Renal pelvis (tissue), 4 donors: ENCODE results near the gene CNOT11. TPM values are rescaled to one million over a fixed set of nuclear protein-coding genes. Genes with fewer than 3 reads are reported as not detected.

Source experiments
- DNase-seq: peaks from one replicate; pipeline ENCODE4 v3.0.0-alpha.2; 2013
- polyA plus RNA-seq, 3 donors: library from polyadenylated mRNA; unstranded; fragments of 120-200 nt; gene quantifications; one replicate each; pipeline ENCODE4 v1.2.1, GENCODE V29; 2013; ENCODE audit not compliant: insufficient read length in 3 of 3

Gene CNOT11
- polyA plus RNA-seq, 3 donors, result 49.8 to 61.3 (median 60.1) TPM

DNA sequence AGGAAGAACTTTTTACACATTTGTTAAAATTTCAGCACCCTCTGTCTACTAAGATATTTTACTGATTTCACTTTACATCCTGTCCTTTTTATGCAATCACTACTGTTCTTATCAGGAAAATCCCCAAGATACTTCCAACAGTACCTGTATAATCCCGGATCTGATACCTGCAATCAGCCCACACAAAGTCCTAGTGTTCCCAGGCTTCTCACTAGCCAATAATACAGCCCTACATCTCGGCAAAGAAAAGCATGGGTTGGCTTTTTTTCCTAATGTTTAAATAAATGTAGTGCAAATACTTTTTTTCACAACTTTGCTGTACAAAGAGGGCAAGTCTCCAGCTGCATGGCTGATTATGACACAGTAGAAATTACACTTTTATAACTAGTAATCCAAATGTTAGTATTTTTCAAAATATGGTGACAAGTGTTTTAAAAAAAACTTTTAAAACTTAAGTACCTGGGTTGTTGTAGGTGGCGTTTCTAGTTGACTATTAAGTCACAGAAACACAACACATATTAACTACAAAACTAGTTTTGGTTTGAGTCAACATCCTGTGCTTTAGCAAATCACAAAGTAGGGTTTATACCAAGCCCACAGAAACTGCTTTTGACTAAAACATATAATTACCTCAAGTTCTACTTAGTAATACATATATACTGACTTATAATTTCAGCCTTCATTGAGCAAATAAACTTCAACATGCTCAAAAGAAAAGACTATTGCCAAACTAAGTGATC, 19.5 kb downstream of the CNOT11 start:
- DNase-seq, result no peak

DNA sequence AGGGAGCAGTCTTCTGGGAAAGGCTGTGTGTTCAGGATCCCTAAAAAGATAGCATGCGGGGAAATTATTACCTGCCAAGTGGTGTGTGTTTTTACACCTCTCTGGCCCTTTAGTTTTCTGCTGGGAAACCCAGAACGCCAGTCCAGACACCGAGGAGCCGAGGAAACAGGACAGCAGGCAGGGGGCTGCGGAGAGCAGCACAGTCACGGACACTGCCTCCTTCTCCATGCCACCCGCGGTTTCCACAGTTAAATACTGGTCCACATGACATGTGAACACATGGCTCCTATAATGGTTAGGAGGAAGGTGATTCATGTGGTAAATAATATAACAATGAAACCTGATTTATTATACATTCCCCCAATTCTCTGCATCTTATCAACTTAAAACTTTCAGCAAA, 20.4 kb downstream of the CNOT11 start:
- no peak for DNase-seq

GRCh38 chr2:101274142-101274541, 21.5 kb downstream of the CNOT11 start:
- DNase-seq, result no peak

DNA sequence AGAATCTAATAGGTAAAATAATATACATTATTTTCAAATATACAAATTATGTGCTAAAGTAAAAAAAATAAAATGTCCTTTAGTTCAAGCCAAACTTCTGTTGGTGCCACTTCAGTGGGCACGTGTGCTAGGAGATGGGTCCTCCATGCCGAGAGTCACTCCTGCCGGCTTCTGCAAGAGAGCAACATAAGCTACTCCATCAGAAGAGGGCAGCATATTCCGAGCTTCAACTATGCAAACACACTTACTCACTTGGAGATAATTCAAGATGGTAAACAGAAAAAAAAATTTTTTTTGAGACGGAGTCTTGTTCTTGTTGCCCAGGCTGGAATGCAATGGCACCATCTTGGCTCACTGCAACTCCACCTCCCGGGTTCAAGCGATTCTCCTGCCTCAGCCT, 24.4 kb downstream of the CNOT11 start:
- DNase-seq, result no peak

- DNase-seq, result no peak
Observed at GRCh38 chr2:101278925-101279324, 26.2 kb downstream of the CNOT11 start.

DNA sequence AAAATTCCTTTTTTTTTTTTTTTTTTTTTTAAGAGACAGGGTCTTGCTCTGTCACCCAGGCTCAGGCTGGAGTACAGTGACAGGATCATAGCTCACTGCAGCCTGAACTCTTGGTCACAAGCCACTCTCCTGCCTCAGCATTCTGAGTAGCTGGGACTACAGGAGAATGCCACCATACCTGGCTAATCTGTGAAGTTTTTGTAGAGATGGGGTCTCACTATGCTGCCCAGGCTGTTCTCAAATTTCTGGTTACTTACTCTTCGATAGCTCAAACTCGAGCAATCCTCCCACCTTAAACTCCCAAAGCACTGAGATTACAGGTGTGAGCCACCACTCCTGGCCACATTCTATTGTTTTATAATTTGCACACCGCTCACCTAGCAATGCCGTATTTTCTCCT, 28.8 kb downstream of the CNOT11 start:
- no peak for DNase-seq

- no peak for DNase-seq
Observed at GRCh38 chr2:101282980-101283379, 30.3 kb downstream of the CNOT11 start.

GRCh38 chr2:101286684-101287083, 34.0 kb downstream of the CNOT11 start:
- DNase-seq, result no peak

DNA sequence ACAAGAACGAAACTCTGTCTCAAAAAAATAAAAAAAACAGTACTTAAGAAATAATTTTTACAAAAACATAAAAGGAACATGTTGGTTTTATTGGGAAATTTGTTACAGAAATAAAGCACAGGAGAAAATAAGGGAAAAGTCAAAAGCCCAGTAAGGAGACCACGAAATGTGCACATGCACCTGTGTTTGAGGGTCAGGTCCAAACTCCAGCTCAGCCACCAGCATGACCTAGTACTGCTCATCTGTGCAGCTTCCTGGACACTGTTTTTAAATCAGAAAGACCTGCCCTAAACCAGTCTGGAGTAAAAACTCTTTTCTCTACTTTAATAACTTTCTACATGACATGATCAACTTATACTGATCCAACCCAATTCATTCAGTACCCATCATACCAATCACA, 34.6 kb downstream of the CNOT11 start:
- no peak for DNase-seq

DNA sequence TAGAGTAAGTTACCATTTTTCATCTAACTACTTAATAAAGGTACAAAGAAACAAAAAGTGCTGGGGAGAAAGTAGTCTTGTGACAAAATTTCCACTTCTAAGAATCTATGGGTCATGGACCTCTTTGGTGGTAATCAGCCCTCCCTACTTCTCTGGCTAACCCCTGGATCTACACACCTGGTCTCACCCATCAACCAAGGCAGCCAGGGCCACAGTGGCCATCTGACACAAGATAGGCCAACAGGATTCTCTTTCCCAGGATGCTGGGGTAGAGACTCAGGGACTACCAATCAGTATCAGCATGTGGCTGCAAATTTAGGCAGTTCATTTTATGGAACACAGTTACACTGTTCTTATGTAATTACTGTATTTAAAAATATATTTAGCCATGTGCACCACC, 38.0 kb downstream of the CNOT11 start:
- DNase-seq, result no peak

- no peak for DNase-seq
Observed at GRCh38 chr2:101291973-101292372, 39.3 kb downstream of the CNOT11 start.

DNA sequence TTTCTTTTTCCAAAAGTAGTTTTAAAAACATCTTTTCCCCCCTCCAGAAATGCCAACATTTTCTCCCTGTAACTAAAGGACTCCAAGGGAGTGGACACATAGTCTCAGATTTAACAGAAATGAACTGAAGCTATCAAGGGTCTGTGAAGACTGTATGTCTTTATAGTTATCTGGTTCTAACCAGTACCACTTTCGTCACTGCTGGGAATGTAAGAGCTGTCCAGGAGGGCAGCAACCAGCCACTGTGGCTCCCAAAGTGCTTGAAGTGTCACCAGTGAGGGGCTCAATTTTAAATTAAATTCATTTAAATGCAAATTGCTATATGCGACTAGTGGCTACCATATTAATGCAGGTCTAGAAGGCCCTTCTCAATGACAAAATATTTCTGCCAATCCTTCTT, 40.9 kb downstream of the CNOT11 start:
- DNase-seq, result no peak

- no peak for DNase-seq
Observed at GRCh38 chr2:101294861-101295260, 42.2 kb downstream of the CNOT11 start.

DNA sequence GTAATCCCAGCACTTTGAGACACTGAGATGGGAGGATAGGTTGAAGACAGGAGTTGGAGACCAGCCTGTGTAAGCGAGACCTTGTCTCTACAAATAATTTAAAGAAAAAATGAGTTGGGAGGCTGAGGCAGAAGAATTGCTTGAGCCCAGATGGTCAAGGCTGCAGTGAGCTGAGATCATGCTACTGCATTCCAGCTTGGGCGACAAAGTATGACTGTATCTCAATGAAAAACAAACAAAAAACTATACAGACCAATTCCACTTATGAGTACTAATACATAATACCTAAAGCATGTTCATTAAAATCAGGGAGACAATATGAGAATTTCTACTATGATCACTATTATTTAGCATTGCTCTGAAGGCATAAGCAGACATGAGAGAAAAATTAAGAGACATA, 43.2 kb downstream of the CNOT11 start:
- DNase-seq, result no peak

DNA sequence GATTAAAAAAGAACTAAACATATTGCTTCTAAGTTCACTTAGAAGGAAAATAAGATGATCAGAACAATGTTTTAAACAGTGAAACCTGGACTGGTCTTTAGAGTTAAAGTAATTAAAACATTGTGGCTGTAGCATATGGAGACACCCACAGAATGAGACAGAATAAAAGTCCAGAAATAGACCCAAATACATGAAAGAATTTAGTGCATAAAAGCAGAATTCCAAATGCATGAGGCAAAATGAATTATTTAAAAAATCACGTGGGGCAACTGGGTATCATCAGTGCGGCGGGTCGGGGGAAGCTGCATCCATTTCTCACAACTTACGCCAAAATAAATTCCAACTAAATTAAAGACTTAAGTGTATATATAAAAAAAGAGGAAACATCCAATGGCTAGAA, 43.7 kb downstream of the CNOT11 start:
- no peak for DNase-seq

GRCh38 chr2:101297383-101297782, 44.7 kb downstream of the CNOT11 start:
- DNase-seq, result no peak

- DNase-seq, result no peak
Observed at GRCh38 chr2:101299604-101300003, 46.9 kb downstream of the CNOT11 start.

DNA sequence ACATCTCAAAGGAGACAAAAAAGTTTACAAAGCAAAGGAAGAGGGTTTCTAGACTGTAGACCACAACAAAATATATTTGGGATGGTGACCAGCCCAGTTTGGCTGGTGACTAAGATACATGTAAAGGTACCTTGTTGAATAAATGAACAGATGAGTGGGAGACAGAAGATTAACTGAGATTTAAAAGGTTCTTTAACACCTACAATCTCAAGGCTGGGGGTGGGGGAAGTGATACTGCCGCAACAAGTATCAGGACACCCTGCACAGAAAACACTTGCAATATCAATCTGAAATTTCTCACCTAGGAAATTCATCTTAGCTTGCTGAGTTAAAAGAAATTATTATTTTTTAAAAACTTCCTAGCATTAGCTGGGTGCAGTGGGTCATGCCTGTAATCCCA, 47.5 kb downstream of the CNOT11 start:
- DNase-seq, result no peak

DNA sequence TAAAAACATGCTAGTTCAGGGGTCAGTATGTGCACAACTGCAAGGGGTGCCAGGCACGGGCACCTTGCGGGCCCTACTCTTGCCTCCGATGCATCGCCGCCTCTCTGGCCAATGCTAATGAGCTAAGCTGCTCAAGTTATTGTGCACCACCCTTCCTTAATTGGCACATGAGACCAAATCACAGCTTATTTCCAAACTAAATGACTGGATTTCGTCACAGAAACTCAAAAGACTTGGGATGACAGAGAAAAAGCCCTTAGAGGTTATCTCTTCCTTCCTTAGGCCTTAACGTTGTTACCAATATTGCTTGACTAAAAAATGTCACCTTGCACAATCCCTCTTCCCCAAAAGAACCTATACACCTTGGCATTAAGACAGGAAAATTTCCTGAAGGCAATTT, 48.1 kb downstream of the CNOT11 start:
- no peak for DNase-seq

DNA sequence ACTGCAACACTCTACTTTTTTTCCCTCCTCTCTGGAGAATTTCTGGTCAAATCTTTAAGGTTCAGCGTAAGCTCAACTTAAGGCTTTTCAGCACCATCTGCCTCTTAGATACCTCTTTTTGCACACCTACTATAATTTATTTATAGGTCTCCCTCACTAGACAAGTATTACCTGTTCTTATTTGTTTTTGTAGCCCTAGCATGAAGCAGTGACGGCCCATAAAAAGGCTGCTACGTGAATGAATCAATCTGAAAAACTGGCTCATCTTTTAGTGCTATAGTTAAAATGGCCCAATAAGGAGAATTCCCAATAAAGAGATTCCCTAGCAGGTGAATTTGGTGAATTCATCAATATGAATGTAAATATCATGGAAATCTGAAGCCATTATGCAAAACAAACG, 49.3 kb downstream of the CNOT11 start:
- no peak for DNase-seq

DNA sequence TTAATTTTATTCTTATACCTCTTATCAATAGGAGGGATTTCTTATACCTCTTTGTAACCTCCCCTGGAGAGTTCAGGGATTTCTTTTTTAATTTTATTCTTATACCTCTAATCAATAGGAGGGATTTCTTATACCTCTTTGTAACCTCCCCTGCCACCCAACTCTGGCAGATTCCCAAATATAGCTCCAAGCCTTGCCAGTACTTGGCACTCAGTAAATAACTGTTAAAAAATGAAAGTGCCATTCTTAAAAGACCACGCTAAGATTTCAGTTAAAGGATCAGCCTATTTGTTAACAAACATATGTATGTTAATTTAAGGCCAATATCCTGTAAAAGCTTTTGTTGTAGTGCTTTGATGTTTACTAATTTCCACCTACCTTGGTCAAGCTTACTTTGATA, 51.0 kb downstream of the CNOT11 start:
- no peak for DNase-seq

GRCh38 chr2:101305035-101305434, 52.3 kb downstream of the CNOT11 start:
- DNase-seq, result no peak

DNA sequence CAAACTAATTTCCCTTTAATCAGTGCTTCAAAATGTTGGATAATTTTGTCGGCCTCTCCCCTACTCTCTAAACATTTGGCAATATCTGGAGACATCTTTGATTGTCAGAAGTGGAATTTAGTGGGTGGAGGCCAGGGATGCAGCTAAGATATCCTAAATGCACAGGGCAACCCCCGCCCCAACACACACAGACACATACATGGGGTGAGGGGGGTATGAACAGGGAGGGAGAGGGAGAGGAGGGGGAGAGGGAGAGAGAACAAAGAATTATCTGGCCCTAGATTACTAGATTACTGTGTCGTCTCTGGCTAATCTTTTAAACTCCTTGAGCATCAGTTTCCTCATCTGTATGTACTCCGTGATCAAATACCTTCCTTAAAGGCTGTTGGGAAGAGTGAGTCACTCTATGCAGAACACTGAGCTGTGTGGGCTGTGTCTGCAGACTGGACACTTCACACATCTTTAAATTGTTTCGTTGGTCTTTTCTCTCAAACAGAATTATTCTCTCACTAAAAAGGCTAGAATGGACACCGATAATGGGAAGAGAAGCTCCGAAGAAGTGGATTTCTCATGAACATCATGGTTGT, 52.9 kb downstream of the CNOT11 start:
- no peak for DNase-seq

DNA sequence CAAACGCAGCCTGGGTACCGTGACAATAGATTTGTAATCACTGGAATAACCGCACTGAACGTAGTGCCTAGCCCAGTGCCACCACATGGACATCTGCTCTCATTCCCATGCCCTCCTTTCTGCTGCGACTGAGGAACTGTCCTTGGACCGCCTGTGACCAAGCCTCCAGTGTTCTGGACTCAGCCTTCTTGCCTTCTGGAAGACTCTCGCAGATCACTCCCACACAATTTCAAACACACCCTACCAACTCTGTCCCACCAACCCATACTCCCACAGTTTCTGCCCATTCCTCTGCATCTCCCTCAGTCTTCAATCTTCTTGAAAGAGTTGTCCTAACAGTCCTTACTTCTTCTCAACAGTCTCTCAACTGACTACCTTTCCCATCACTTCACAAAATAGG, 53.7 kb downstream of the CNOT11 start:
- no peak for DNase-seq
